BJ (cell line): ENCODE data around the gene ZIC4. TPM values are rescaled to one million over a fixed set of nuclear protein-coding genes. Genes with fewer than 3 reads are reported as not detected.

Experiments used
- CTCF ChIA-PET: fragments of 350-600 bp; formaldehyde crosslinking; extraction: SDS; loops from one replicate; lab custom pipeline; 2021; ENCODE audit warnings: antibody characterized with exemption, inconsistent platforms; lab: Yijun Ruan, JAX
- POLR2A ChIA-PET: fragments of 300-600 bp; sonication (Branson Sonifier 250); formaldehyde crosslinking; extraction: SDS; loops from one replicate; lab custom pipeline; 2021; ENCODE audit warnings: antibody characterized with exemption; lab: Charles Lee
- DNase-seq: peaks from one replicate; pipeline ENCODE4 v3.0.0-alpha.2; 2011; ENCODE audit warnings: low read depth
- H3K27me3 ChIP-seq: 2 replicates; pipeline ENCODE4 v1.6.0; 2011; ENCODE audit warnings: low read length; ENCODE audit not compliant: control insufficient read depth, insufficient read depth
- H3K36me3 ChIP-seq: 2 replicates; pipeline ENCODE4 v1.5.1; 2011; ENCODE audit warnings: low read length; ENCODE audit not compliant: control insufficient read depth, insufficient read depth
- H3K4me3 ChIP-seq: 2 replicates; pipeline ENCODE4 v1.5.1; 2011; ENCODE audit warnings: low read depth, mild to moderate bottlenecking, control low read depth, low read length
- CTCF ChIP-seq: IDR thresholded peaks from 2 replicates; pipeline ENCODE4 v1.5.1; 2011; ENCODE audit warnings: low read depth, mild to moderate bottlenecking, control low read depth, inconsistent platforms, low read length, moderate library complexity; ENCODE audit not compliant: insufficient read depth
- polyA plus RNA-seq: library from polyadenylated mRNA; depleted of rRNA; stranded (reverse); fragments of >200 nt; gene quantifications from 2 replicates; pipeline ENCODE4 v1.2.3, GENCODE V29; 2011

The ZIC4 gene
- polyA plus RNA-seq, 1 experiment: 3.2 TPM

- POLR2A ChIA-PET: no interaction called here
- H3K27me3 ChIP-seq: peaks cover 12% of the 10 kb centered on the region; the same call in 1 of the 2 replicates
These were observed 4.2 kb downstream of the ZIC4 start for GRCh38 chr3:147402159-147402558.

GRCh38 chr3:147401421-147401820, 4.9 kb downstream of the ZIC4 start:
- no peak overlapping the region for H3K4me3 ChIP-seq
- no peak for TF ChIP-seq CTCF
- POLR2A ChIA-PET: no interaction called here
- DNase-seq: no peak
- H3K36me3 ChIP-seq: no peaks in the 10 kb centered on the region
- H3K27me3 ChIP-seq: peaks cover 12% of the 10 kb centered on the region; the same call in 1 of the 2 replicates
- CTCF ChIA-PET: no interaction called here

More at GRCh38 chr3:147402159-147402558, 4.2 kb downstream of the ZIC4 start:
- no peak for DNase-seq
- TF ChIP-seq CTCF: no peak
- no peaks in the 10 kb centered on the region for H3K36me3 ChIP-seq
- CTCF ChIA-PET: no interaction called here
- H3K4me3 ChIP-seq: no peak overlapping the region

- no peak for TF ChIP-seq CTCF
- ChIA-PET POLR2A (no interaction called here), CTCF (interaction anchor here (1.1 kb wide), 1 partner anchor 760 kb away, joined by 3 read pairs; no protein-coding TSS in a partner anchor)
- Histone ChIP-seq H3K36me3 (peaks cover 1% of the 10 kb centered on the region), H3K4me3 (no peak overlapping the region), H3K27me3 (peaks cover 11% of the 10 kb centered on the region; the same call in 1 of the 2 replicates)
- no peak for DNase-seq
These were observed 5.3 kb downstream of the ZIC4 start for GRCh38 chr3:147400999-147401398.

- ChIA-PET CTCF (interaction anchor here (1.1 kb wide), 1 partner anchor 759 kb away, joined by 3 read pairs; no protein-coding TSS in a partner anchor), POLR2A (interaction anchor here (0.6 kb wide), 1 partner anchor 29 kb away, joined by 6 read pairs; no protein-coding TSS in a partner anchor)
- Histone ChIP-seq H3K36me3 (peaks cover 2% of the 10 kb centered on the region), H3K4me3 (no peak overlapping the region), H3K27me3 (peaks cover 6% of the 10 kb centered on the region; the same call in 1 of the 2 replicates)
- peak; percentile 40 for DNase-seq
- TF ChIP-seq CTCF: no peak
These were observed 6.2 kb downstream of the ZIC4 start for GRCh38 chr3:147400111-147400510.

- Histone ChIP-seq H3K36me3 (peaks cover 2% of the 10 kb centered on the region), H3K27me3 (peaks cover 9% of the 10 kb centered on the region; the same call in 1 of the 2 replicates), H3K4me3 (no peak overlapping the region)
- DNase-seq: no peak
- no peak for TF ChIP-seq CTCF
- ChIA-PET CTCF (interaction anchor here (0.7 kb wide), 1 partner anchor 581 kb away, joined by 3 read pairs; no protein-coding TSS in a partner anchor), POLR2A (interaction anchor here (0.6 kb wide), 1 partner anchor 20 kb away, joined by 3 read pairs; no protein-coding TSS in a partner anchor)
These were observed 7.4 kb downstream of the ZIC4 start for GRCh38 chr3:147398813-147399534.
